Endothelial cell of umbilical vein (primary cell): ENCODE measurements around the gene NELL2. TPM values are rescaled to one million over a fixed set of nuclear protein-coding genes. Genes with fewer than 3 reads are reported as not detected.

Experiments
- BruUV-seq: library from RNA; stranded (reverse); fragments of 400-500 nt; replicated peaks from 2 replicates; lab custom pipeline; 2021; lab: Mats Ljungman, UMichigan
- CTCF ChIA-PET: fragments of 300-600, 350-600 bp; sonication (Branson Sonifier 250); formaldehyde crosslinking; loops from one replicate; lab custom pipeline; 2021; ENCODE audit warnings: antibody characterized with exemption, inconsistent platforms; lab: Charles Lee
- POLR2A ChIA-PET: fragments of 300-600, 350-600 bp; sonication (Branson Sonifier 250); formaldehyde crosslinking; loops from one replicate; lab custom pipeline; 2021; ENCODE audit warnings: antibody characterized with exemption, inconsistent platforms; lab: Charles Lee
- DNase-seq: peaks from one replicate; pipeline ENCODE4 v3.0.0-alpha.2; 2011; ENCODE audit warnings: low read depth, low spot score
- FAIRE-seq: peaks from 2 replicates; lab custom pipeline; 2011; peaks lifted over from hg19 to GRCh38; lab: Jason Lieb, UNC
- H2AFZ ChIP-seq: 2 replicates; pipeline ENCODE4 v1.6.0; 2012; ENCODE audit warnings: low read depth, low read length, control low read depth, inconsistent platforms
- H3K27ac ChIP-seq: 2 replicates; pipeline ENCODE4 v1.5.1; 2011; ENCODE audit warnings: low read depth, mild to moderate bottlenecking, control low read depth, low read length, moderate library complexity; ENCODE audit not compliant: insufficient read depth
- H3K27me3 ChIP-seq, 2 experiments: 2 replicates each; pipeline versions ENCODE4 v1.6.0 to v1.6.1; 2011; ENCODE audit warnings: low read length in 2 of 2, mixed read lengths in 1 of 2; ENCODE audit not compliant: control insufficient read depth in 2 of 2, insufficient read depth in 2 of 2
- H3K36me3 ChIP-seq, 2 experiments: 2 replicates in 1 of 2; 3 replicates in 1 of 2; pipeline ENCODE4 v1.5.1; 2011; ENCODE audit warnings: low read length in 2 of 2, mild to moderate bottlenecking in 1 of 2, moderate library complexity in 1 of 2; ENCODE audit not compliant: control insufficient read depth in 2 of 2, insufficient read depth in 2 of 2; ENCODE audit errors: extremely low read depth in 1 of 2
- H3K4me1 ChIP-seq: 3 replicates; pipeline ENCODE4 v1.5.1; 2011; ENCODE audit warnings: mild to moderate bottlenecking, low read length; ENCODE audit not compliant: control insufficient read depth, insufficient read depth; ENCODE audit errors: extremely low read depth
- H3K4me2 ChIP-seq: 2 replicates; pipeline ENCODE4 v1.6.1; 2011; ENCODE audit warnings: low read length, control low read depth, mixed read lengths; ENCODE audit not compliant: insufficient read depth
- H3K4me3 ChIP-seq, 3 experiments: fragments of 200-600 bp in 1 of 3; sonication (generic), shearing (Covaris generic) in 1 of 3; replicated peaks in 1 of 3; 2 replicates each; pipeline ENCODE4 v1.5.1; 2011 to 2016; ENCODE audit warnings: control low read depth in 3 of 3, low read length in 3 of 3, mild to moderate bottlenecking in 2 of 3, inconsistent platforms in 1 of 3, low read depth in 1 of 3, moderate library complexity in 1 of 3; ENCODE audit not compliant: insufficient read depth in 1 of 3
- H3K79me2 ChIP-seq: 2 replicates; pipeline ENCODE4 v1.6.0; 2012; ENCODE audit warnings: low read length, inconsistent platforms; ENCODE audit not compliant: control insufficient read depth, insufficient read depth
- H3K9ac ChIP-seq: replicated peaks from 2 replicates; pipeline ENCODE3; 2011; ENCODE audit warnings: low read length, control low read depth; ENCODE audit not compliant: insufficient read depth; ENCODE audit errors: extremely low read depth
- H3K9me1 ChIP-seq: replicated peaks from 3 replicates; pipeline ENCODE4 v1.6.0; 2011; ENCODE audit warnings: mild to moderate bottlenecking, low read length; ENCODE audit not compliant: control insufficient read depth, insufficient read depth; ENCODE audit errors: extremely low read depth
- H3K9me3 ChIP-seq: replicated peaks from 2 replicates; pipeline ENCODE4 v1.5.1; 2012; ENCODE audit warnings: low read length, inconsistent platforms; ENCODE audit not compliant: control insufficient read depth, insufficient read depth
- H4K20me1 ChIP-seq: replicated peaks from 2 replicates; pipeline ENCODE3; 2011; ENCODE audit warnings: mild to moderate bottlenecking, low read length; ENCODE audit not compliant: control insufficient read depth, insufficient read depth; ENCODE audit errors: extremely low read depth
- FOS ChIP-seq: IDR thresholded peaks from 2 replicates; pipeline ENCODE4 v1.6.1; 2011; ENCODE audit warnings: mild to moderate bottlenecking, low read length, moderate library complexity, borderline replicate concordance; ENCODE audit not compliant: insufficient read depth
- JUN ChIP-seq: IDR thresholded peaks from 2 replicates; pipeline ENCODE4 v1.6.1; 2011; ENCODE audit warnings: borderline replicate concordance, low read depth; ENCODE audit not compliant: insufficient read length, insufficient read depth
- MYC ChIP-seq: IDR thresholded peaks from one replicate; pipeline ENCODE4 v1.6.1; 2011; ENCODE audit warnings: mild to moderate bottlenecking, low read depth, low read length
- POLR2A ChIP-seq: IDR thresholded peaks from 2 replicates; pipeline ENCODE4 v1.6.1; 2012; ENCODE audit warnings: low read depth, mild to moderate bottlenecking, control low read depth, low read length
- POLR2AphosphoS5 ChIP-seq: IDR thresholded peaks from 2 replicates; pipeline ENCODE4 v1.6.1; 2012; ENCODE audit warnings: low read depth, mild to moderate bottlenecking, control low read depth, low read length, moderate library complexity; ENCODE audit not compliant: insufficient read depth
- dilution Hi-C: fragments of 300-500 bp; cut with MboI; formaldehyde crosslinking; loops from one replicate; pipeline ENCODE4 v1.15.0; 2019; ENCODE audit warnings: low sequenced_read_pairs; ENCODE audit not compliant: extremely low pct_ligation_motif_present
- intact Hi-C: fragments of 100-400 bp; cut with micrococcal nuclease; formaldehyde crosslinking; loops from one replicate; pipeline ENCODE4 v1.10.0; 2022
- polyA plus RNA-seq, 4 experiments: library from polyadenylated mRNA; depleted of rRNA in 3 of 4; stranded (reverse) in 3 of 4; unstranded in 1 of 4; fragments of >200 nt; gene quantifications; 2 replicates each; pipeline versions ENCODE4 v1.2.1 to v1.2.3, GENCODE V29; 2011 to 2012; ENCODE audit warnings: missing spikeins in 1 of 4
- total RNA-seq: library from RNA; stranded (reverse); gene quantifications from 2 replicates; pipeline ENCODE4 v1.2.3, GENCODE V29; 2021
- TF ChIP-seq, protein P1 (sequence below), 2 donors: IDR thresholded peaks; 1 replicate in 1 of 2; 2 replicates in 1 of 2; pipeline ENCODE4 v1.5.1; 2011; ENCODE audit warnings: low read length in 2 of 2, mild to moderate bottlenecking in 2 of 2, moderate library complexity in 2 of 2, control low read depth in 1 of 2, inconsistent platforms in 1 of 2, low read depth in 1 of 2; ENCODE audit not compliant: insufficient read depth in 1 of 2; ENCODE audit errors: extremely low read depth in 1 of 2
- TF ChIP-seq, protein P2 (sequence below): IDR thresholded peaks from 2 replicates; pipeline ENCODE4 v1.6.1; 2011; ENCODE audit not compliant: insufficient read depth, insufficient read length

NELL2 gene
- total and polyA plus RNA-seq, 2 donors (not counting 3 experiments of a cell fraction or from before 2014, with no cell fraction given), result 0.11 to 0.49 TPM

GRCh38 chr12:44819884-44820283 lies 56.2 kb downstream of the NELL2 start:
- Histone ChIP-seq H3K9me3 (no peaks in the 10 kb centered on the region), H3K9me1 (no peaks in the 10 kb centered on the region), H3K27ac (no peak overlapping the region), H2AFZ (no peak overlapping the region), H3K36me3 (no peaks in the 10 kb centered on the region), H3K79me2 (no peaks in the 10 kb centered on the region), H4K20me1 (no peaks in the 10 kb centered on the region), H3K4me1 (no peaks in the 10 kb centered on the region), H3K9ac (no peak overlapping the region), H3K27me3 (no peaks in the 10 kb centered on the region), H3K4me2 (no peak overlapping the region), H3K4me3 (no peak overlapping the region)
- FAIRE-seq, result no peak
- POLR2A ChIA-PET, result no interaction called here
- BruUV-seq, result no TSS peak
- TF ChIP-seq POLR2A, result no peak
- TF ChIP-seq, protein P1, sequence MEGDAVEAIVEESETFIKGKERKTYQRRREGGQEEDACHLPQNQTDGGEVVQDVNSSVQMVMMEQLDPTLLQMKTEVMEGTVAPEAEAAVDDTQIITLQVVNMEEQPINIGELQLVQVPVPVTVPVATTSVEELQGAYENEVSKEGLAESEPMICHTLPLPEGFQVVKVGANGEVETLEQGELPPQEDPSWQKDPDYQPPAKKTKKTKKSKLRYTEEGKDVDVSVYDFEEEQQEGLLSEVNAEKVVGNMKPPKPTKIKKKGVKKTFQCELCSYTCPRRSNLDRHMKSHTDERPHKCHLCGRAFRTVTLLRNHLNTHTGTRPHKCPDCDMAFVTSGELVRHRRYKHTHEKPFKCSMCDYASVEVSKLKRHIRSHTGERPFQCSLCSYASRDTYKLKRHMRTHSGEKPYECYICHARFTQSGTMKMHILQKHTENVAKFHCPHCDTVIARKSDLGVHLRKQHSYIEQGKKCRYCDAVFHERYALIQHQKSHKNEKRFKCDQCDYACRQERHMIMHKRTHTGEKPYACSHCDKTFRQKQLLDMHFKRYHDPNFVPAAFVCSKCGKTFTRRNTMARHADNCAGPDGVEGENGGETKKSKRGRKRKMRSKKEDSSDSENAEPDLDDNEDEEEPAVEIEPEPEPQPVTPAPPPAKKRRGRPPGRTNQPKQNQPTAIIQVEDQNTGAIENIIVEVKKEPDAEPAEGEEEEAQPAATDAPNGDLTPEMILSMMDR (IDR thresholded peaks at IDR 0.05; ENCODE audit: extremely low read depth in 1 of 2, insufficient read depth in 1 of 2, low read depth in 1 of 2, low read length in 2 of 2), result no peak
- TF ChIP-seq MYC, result no peak
- TF ChIP-seq POLR2AphosphoS5, result no peak
- no peak for TF ChIP-seq JUN
- TF ChIP-seq, protein P2, sequence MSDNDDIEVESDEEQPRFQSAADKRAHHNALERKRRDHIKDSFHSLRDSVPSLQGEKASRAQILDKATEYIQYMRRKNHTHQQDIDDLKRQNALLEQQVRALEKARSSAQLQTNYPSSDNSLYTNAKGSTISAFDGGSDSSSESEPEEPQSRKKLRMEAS, result no peak
- TF ChIP-seq FOS, result no peak
- CTCF ChIA-PET, result no interaction called here
- intact Hi-C loops (no loop called here), dilution Hi-C loops (no loop called here)
- DNase-seq, result no peak
